NCI-H2081 treated with DMSO at 0.1 percent for 48 hours (cell line): ENCODE measurements around the gene DLGAP1.
"Not testable (repeated sequence)": the region's sequence is repeated elsewhere in the genome, so short reads cannot be mapped to it uniquely, and the experiment has no call there.

Experiments used
- DNase-seq: peaks from one replicate; lab custom pipeline; 2025; lab: John Stamatoyannopoulos, UW

DLGAP1 gene

DNA sequence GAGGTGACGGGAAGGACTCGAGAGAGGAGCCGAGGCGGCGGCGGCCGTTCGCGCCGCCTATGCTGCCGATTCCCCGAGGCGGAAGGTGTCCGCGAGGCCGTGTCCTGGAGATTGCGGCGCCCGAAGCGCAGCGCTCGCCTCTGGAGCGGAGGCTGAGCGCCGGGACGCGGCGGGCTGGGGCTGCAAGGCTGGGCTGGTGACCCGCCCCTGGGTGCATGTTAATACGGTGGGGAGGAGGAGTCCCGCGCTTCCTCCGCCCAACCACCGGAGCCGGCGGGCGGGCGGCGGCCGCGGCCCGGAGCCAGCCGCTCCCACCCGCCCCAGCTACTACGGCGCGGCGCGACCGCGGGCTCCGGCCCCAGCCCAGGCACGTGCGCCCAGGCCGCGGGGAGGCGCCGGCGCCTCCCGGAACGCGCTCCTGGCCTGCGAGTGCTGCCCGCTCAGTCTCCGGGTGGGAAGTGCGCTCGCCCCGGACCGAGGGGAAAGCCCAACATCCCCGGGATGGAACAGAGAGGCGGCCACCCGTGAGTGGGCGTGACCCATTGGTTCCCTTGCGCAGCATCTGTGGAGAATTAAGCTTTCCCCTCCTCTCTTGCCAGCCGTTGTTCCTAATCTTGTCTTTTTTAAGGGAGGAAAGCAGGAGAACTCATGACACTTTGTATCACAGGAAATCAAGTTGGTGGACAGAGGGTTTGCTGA, at the start of gene DLGAP1:
DLGAP1 (minus strand) TSS at position 195 of the 699 bp plus-strand sequence.
- no peak for DNase-seq

DNA sequence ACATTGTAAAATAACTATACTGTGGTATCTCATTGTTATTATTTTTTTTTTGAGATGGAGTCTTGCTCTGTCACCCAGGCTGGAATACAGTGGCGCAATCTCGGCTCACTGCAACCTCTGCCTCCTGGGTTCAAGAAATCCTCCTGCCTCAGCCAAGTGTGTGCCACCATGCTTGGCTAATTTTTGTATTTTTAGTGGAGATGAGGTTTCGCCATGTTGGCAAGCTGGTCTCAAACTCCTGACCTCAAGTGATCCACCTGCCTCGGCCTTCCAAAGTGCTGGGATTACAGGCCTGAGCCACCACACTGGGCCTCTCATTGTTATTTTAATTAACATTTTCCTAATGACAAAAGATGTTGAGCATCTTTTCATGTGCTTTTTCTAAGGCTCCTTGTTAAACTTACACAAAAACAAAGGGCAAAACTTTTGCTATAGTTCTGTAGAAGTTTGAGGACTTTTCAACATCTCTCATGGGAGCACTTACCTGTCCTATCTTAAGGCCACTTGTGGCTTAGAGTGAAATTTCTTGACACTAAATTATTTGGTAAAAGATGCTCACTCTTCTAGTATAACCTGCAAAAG, 39.7 kb upstream of the DLGAP1 start:
- not testable (repeated sequence) for DNase-seq

DNA sequence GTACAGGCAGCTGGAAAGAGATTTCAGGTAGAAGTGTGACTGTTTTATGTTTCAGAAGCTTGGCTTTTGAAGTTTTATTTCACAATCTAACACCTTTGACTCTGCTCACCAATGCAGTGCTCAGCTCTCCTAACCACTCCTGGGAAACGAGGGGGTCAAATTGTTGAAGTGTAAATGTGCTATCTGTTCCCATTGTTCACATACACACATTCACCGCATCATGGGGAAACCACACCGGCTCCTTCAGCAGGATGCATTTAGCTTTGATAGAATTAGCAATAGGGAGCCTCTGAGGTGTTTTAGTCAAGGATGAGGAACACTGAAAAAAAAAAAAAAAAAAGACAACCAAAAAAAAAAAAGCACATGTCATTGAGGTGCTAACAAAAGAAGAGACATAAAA, 13.4 kb upstream of the DLGAP1 start:
- no peak for DNase-seq

DNA sequence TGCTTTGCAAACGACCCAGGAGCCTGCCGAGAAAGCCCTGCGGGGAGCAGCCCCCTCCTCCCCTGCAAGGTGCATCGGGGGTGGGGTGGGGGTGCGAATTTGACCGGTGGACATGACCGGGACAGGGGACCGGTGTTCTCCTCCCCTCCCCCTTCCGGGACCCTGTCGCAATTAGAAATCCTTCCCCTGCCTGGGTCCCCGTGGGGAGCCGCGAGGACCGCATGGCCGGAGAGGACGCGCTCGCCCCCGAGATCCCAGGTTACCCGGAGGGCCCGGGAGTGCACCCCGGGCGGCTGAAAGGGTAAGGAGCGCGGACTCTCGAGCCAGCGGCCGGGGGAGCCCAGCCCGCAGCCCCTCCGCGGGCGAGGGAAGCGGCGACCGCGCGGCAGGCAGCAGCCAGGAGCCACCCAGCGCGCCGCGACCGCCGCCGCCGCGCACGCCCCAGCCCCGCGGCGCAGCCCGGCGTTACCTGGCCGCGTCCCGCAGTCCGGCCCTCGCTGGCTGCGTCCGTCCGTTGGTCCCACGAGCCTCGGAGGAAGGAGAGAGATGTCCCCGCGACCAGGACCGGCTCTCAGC, 482 bp downstream of the DLGAP1 start:
- no peak for DNase-seq

DNA sequence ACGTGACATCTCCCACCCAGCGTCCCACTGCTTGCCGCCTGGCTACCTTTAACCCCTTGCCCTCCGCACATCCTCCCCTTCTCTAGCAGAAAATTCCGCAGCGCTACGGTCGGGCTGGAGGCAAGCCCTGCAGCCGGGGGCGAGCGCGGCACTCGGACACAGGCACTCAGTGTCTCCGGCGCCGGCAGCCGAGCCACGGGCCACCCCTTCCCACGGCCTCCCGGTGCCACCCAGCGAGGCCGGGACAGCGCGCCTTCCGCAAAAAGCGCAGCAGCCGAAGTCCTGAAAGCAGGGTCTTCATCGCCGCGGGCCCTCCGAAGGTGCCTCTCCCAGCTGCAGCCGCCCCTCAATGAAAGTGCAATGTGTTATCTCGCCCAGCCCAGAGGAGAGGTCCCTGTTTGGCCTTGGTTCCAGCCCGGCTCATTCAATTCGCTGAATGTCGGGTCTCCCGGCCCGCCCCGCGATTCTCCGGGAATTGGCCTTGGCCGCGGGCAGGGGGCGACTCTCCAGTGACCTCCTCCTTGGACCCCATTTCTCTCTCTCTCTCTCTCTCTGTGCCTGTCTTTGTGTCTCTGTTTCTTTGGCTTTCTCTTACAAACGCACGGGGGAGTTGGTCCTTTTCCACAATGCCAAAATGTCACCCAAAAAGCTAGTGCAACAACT, 1.1 kb downstream of the DLGAP1 start:
- DNase-seq, result no peak

DNA sequence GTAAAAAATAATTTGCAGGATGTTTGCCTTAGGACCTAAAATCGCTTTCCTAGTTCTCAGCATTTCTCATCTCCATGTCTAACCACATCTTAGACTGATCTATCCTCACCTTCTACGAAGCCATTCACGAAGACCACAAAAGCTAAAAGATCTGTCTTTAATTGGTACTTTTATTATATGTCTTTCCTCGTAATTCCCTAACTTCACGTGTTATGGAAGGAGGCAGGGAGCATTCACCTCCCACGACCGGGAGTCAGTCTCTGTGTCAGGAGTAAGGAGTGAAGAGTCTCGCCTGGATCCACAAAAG, 1.6 kb downstream of the DLGAP1 start:
- no peak for DNase-seq

DNA sequence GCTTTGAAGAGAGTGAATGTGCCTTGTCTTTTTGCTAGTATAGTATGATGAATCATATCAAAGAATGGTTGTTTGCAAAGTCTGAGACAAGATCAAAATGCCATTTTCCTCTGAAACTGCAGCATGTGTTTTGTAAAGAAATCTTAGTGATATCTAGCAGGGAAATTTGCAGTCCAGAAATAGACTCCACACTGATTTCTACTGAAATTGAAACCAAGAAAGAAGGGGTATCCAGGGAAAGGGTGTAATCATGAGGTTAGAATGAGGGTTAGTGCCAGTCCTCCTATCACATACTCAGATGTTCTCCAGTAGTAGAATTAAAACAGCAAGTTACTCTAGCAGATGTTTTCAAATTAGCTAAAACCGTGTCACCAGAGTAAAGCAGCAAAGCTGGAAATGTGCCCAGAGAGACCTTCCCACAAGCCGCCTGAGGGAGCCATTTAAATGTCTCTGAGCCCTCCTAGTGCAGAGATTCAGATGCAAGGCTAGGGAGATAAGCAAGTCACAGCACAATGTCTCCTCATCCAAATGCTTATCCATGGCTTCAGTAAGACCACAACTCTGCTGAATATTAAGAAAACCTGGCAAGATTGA, 4.9 kb downstream of the DLGAP1 start:
- DNase-seq, result no peak

DNA sequence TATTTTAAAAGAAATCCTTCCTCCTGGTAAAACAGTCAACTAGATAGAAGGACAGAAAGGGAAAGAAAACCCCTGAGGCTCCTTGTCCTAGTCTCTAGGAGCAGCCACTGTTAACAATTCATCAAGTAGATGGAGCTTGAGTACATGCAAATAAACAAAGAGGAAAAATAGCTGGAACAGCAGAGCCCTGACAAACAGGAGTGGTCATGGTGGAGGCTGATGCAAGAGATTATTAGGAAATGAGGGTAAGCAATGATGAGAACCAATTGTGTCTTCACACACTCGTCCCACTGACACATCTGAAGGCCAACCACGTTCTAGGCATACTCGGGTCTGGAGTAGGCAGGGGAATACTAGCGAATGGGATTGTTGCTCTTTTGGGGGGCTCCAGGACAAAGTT, 9.2 kb downstream of the DLGAP1 start:
- no peak for DNase-seq

DNA sequence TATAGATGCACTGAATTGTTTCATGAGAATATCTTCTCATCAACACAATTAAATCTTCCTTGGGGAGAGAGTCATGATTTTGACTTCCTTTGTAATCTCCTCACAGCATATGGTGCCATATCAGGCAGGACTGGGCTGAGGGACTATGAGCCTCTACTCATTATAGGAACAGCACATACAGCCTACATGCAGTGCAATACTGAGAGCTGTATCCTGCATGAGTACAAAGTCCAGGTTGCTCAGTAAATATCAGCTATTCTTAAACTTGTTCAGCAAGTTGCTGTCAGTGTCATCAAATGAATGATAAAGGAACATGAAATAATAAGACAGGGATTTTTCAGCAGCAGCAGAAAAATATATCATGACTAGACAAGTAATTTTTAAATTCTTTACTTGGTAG, 10.8 kb downstream of the DLGAP1 start:
- no peak for DNase-seq

DNA sequence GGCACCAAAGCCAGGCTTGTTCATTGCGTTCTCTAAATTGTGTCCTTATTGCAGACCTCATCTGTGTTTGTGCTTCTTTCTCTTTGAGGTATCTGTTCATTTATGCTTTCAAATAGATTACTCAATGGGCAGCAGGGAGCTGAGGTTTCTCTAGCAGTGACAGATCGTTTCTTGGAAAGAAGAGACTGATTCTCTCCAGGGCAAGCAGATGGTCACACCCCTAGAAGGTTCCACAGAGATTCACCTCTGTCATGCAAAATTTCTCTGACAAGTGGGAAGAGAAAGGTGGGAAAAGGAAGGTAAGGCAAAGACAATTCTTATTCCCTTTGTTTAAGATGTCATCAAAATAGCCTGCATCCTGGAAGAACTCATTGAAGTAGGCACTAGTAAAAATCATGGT, 14.0 kb downstream of the DLGAP1 start:
- DNase-seq, result no peak

DNA sequence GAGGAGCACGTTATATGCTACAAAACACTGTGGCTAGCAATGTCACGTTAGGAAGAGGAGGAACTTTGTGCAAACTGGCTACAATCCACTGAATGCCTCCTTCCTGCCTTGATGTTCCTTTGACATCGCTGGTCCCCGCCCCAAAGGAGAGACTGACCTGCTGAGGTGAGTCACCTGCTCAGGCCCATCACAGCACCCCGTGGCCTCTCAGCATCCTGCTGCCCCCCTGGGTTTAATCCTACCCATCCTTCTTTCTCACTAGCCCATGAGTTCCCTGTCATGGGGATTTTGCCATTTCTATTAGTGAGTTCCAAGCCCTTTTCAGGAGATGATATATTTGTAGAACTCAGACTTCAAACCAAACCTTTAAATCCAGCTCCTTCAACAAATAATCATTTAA, 16.2 kb downstream of the DLGAP1 start:
- no peak for DNase-seq

DNA sequence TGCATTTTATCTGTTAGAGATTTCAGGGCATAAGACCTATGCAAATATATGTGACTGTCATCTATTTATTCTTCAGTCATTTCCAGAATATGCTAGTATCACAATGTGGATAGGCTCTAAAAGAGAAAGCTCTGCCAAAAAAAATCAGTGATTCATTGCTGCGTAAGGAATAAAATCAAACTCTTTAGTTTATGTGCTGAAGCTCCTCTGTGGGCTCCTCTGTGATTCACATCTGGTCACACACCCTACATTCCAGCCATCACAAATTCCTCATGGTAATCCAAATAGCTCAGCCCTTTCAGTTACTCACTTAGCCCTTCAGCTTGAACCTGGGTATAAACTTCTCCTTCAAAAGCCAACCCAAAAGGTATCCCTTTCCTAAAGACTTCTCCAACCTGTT, 21.4 kb downstream of the DLGAP1 start:
- DNase-seq, result no peak

DNA sequence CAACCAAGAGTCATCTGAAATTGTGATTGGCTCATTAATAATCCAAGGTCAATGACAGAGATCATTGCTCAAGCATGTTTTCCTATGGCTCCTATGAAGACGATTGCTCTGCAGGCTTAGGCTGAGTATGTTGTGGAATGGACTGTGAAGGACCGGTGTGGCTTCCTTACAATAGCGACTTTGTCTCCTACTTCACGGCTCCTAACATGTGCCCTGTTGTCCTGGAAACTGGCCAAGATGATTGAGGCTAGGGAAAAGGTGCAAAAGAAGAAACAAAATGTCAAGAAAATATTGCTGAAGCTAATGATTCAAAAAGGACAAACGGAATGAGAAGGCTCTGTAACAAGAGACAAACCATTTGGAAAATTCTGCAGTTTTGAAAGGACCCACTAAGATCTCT, 24.3 kb downstream of the DLGAP1 start:
- DNase-seq, result no peak

DNA sequence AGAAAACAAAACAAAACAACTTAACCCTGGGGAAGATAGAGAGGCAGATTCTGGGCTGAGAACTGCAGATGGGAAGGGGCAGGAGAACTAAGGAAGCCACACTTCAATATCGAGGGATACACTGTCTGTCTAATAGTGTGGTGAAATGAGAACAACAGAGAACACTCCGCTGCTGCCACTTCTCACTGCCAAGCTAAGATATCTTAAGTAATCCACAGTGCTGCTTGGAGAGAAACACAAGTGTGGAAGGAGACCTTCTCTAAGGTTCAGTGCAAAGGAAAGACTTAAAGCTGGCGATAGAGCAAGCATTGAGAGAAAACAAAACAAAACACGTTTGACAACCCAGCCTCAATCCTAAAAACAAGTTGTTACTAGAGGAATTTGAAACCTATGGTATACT, 37.4 kb downstream of the DLGAP1 start:
- DNase-seq, result no peak

DNA sequence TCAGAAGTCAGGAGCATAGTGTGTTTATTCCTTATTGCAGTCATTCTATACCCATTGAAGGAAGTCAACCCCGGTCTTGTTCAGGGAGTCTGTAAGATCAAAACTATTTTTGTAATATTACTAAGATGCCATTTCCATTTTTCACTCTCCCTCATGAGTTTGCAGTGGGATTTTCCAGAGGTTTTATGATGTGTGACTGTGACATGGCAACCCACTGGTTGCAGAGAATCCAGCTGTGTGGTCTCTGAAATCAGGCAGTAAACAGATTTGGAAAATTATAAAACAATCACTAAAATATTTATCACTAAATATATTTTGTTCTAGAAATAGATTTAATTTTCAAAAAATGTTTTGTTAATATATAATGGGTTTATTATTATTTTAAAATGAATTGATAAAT, 38.1 kb downstream of the DLGAP1 start:
- DNase-seq, result no peak

DNA sequence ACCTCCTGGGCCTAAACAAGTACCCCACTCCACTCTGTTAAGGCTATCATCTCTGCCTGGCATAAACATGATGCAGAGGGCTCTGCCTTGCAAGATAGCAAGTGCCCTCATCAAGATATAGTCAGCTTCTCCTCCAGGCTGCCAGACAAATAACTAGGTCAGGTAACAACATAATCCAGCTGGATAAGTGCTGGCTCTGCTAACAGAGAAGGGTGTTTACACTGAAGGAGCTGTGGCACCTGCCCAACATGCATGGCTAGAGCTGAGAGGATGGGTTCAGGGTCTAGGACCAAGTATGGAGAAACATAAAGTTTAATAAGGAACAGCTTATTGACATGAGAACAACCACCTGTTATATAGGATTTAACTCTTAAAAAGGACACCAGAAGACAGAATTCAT, 42.8 kb downstream of the DLGAP1 start:
- DNase-seq, result no peak

DNA sequence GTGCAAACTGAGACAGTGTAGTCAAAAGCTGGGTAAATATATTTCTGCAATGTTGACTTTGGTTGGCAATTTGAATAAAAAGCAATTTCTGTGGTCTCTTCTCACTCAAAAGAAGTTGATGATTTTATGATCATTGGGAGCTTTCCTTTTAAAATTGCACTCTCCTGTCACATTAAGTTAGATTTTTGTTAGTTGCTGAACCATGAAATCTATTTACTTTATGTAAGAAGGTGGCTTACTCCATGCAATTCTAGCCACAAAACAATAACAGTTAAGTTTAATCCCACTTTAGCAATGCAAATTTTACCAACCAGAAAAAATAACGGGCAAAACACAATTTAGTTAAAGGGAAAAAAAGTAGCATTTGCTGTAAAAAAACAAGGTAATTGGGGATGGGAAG, 48.3 kb downstream of the DLGAP1 start:
- DNase-seq, result no peak

DNA sequence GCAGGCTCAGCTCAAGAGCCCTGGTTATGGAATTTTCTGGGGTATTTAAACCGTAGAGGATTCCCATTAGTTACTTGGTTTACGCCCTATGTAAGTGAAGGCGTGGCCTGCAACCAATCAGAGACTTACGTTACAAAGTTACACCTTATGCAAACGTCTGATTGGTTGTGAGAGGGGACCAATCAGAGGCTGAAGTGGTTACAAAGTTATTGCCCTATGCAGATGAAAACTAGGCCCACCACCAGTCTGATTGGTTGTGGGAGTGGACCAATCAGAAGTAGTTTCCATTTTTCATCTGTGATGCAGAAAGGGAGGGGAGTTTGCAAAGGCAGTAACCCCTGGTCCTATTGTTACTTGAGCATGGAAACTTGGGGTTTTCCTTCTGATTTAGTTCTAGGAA, 49.1 kb downstream of the DLGAP1 start:
- no peak for DNase-seq

DNA sequence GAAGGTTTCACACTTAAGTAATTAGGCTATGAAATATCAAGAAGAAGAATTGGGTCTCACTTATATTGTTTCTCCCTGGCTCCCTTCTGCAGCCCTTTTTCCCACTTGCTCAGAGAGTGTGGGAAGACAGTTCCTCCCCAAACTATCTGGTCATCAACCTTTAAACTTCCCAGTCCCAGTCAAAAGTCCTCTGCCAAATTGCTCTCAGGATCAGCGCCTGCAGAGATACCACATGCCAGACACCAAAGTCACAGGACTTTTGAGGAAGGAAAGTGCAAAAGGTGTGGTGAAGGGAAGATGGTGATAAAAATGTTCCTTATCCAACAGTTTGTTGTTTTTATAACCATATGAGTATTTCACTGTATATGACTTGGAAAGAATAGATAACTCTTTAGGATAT, 51.3 kb downstream of the DLGAP1 start:
- DNase-seq, result no peak

DNA sequence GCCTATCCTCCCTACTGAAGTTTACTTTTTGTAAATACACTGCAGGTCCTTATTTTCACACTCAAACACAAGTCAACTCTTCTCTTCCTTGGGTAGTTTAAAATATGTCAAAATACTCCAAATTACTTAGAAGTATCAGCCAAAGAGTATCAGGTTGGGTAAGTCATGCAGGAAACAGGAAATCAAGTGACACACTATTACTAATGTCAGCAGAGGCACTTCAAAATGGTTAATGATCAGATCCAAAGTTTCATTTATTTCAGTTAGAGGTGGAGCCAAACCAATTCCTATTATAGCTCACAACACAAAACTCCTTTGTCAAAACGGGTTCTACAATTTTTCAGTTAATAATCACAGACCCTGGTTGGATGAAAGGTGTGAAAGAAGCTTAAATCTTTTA, 54.2 kb downstream of the DLGAP1 start:
- no peak for DNase-seq

DNA sequence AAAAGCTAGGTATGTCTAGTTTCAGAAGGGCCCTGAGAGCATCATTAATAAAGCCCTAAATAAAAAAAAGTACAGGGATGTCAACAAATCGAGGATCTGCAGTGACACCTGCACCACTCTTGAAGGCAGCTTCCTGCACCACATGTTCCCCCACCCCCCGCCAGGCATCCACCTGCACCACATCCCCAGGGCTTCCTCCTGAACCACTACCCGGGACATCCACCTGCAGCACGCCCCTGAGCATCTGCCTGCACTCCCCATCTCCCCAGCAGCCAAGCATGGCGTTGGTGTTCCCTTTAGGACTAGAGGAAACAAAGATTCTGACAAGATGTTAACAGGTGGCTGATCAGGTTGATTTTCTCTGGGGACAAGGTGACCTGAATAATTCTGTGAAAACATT, 55.2 kb downstream of the DLGAP1 start:
- DNase-seq, result no peak

DNA sequence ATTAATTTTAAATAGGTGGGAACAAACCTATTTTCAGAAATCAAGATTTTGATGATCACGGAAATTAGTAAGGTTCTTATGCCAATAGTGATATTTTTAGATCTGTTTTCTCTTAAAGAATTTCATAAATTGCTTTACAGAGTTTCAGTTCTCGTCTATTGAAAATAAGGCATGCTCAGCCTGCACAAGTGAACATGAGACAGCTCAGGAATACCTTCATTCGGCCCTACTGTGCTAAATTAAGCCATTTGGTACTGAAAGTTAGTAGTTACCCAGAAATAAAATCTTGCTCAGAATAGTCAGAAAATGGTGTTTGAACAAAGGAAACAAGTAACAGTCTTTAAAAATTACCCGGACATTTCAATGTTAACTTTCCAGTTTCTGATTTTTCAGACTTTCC, 60.4 kb downstream of the DLGAP1 start:
- no peak for DNase-seq

DNA sequence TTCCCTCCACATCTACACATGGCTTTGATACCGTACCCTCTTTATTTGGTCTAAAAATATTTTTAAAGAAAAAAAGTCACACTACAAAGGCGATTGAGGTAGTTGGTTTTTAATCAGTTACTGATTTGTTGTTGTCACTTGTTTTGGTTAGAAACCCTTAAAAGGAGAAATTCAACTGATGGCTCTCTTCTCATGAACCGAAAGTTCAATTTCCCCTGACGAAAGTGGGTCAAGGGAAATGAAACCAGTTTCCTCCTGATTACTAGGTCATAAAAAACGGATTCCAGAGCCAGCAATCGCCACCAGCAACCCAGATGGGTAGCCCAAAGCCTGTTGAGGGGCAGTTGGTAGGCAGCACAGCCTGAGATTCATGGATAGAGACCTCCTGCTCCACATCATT, 63.2 kb downstream of the DLGAP1 start:
- no peak for DNase-seq
